ENCODE results near the gene MAP6. TPM values are rescaled to one million over a fixed set of nuclear protein-coding genes. Genes with fewer than 3 reads are reported as not detected.

Gene MAP6
- total and polyA plus RNA-seq, 2 experiments from 2014 or later, result 0.31 to 1.2 TPM

- Mint-ChIP-seq H3K27ac (no peak overlapping the region), H3K9me3 (no peaks in the 10 kb centered on the region), H3K27me3 (ENCODE audit: insufficient read depth, low read depth, poor library complexity) (peaks cover 32% of the 10 kb centered on the region), H3K36me3 (ENCODE audit: low read depth) (peaks cover 88% of the 10 kb centered on the region), H3K4me1 (peaks cover 26% of the 10 kb centered on the region), H3K4me3 (no peak overlapping the region)
- H3K27me3 ChIP-seq (ENCODE audit: insufficient read depth), result no peaks in the 10 kb centered on the region
- TF ChIP-seq, protein P1, sequence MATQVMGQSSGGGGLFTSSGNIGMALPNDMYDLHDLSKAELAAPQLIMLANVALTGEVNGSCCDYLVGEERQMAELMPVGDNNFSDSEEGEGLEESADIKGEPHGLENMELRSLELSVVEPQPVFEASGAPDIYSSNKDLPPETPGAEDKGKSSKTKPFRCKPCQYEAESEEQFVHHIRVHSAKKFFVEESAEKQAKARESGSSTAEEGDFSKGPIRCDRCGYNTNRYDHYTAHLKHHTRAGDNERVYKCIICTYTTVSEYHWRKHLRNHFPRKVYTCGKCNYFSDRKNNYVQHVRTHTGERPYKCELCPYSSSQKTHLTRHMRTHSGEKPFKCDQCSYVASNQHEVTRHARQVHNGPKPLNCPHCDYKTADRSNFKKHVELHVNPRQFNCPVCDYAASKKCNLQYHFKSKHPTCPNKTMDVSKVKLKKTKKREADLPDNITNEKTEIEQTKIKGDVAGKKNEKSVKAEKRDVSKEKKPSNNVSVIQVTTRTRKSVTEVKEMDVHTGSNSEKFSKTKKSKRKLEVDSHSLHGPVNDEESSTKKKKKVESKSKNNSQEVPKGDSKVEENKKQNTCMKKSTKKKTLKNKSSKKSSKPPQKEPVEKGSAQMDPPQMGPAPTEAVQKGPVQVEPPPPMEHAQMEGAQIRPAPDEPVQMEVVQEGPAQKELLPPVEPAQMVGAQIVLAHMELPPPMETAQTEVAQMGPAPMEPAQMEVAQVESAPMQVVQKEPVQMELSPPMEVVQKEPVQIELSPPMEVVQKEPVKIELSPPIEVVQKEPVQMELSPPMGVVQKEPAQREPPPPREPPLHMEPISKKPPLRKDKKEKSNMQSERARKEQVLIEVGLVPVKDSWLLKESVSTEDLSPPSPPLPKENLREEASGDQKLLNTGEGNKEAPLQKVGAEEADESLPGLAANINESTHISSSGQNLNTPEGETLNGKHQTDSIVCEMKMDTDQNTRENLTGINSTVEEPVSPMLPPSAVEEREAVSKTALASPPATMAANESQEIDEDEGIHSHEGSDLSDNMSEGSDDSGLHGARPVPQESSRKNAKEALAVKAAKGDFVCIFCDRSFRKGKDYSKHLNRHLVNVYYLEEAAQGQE (IDR thresholded peaks at IDR 0.05; ENCODE audit: unreplicated experiment), result no peak
- TF ChIP-seq JUNB (IDR thresholded peaks at IDR 0.05; ENCODE audit: unreplicated experiment) (no peak), CREB1 (CRISPR knock-in tag; IDR thresholded peaks at IDR 0.05; ENCODE audit: low read depth) (no peak), NANOG (IDR thresholded peaks at IDR 0.05; ENCODE audit: borderline replicate concordance) (no peak), EZH2phosphoT487 (IDR thresholded peaks at IDR 0.05; ENCODE audit: unreplicated experiment) (no peak)
- no peak overlapping the region for H3K4me2 ChIP-seq
- no peak overlapping the region for H3K4me3 ChIP-seq
- ATAC-seq (no peak), DNase-seq (ENCODE audit: low spot score) (no peak)
- peaks cover 62% of the 10 kb centered on the region for H3K79me2 ChIP-seq (replicated peaks; ENCODE audit: insufficient read depth)
- peaks cover 34% of the 10 kb centered on the region for H4K20me1 ChIP-seq (replicated peaks; ENCODE audit: insufficient read depth)
- H3F3A ChIP-seq (replicated peaks; ENCODE audit: low read depth), result peaks cover 22% of the 10 kb centered on the region
- peaks cover 48% of the 10 kb centered on the region for H3K36me3 ChIP-seq (ENCODE audit: insufficient read depth)
- H3K27ac ChIP-seq (ENCODE audit: low read depth), result no peak overlapping the region
- no peak overlapping the region for H2AFZ ChIP-seq
- peaks cover 23% of the 10 kb centered on the region for H3K4me1 ChIP-seq (ENCODE audit: insufficient read depth)
- no peaks in the 10 kb centered on the region for H3K9me2 ChIP-seq (ENCODE audit: insufficient read depth)
These were observed 102.0 kb downstream of the MAP6 start for GRCh38 chr11:75566763-75567279.

- ATAC-seq, result no peak
- TF ChIP-seq STAT1 (IDR thresholded peaks at IDR 0.05; ENCODE audit: unreplicated experiment) (no peak), JUNB (IDR thresholded peaks at IDR 0.05; ENCODE audit: unreplicated experiment) (no peak), ZNF331 (CRISPR knock-in tag; IDR thresholded peaks at IDR 0.05; ENCODE audit: low read depth) (no peak), CREB1 (CRISPR knock-in tag; IDR thresholded peaks at IDR 0.05; ENCODE audit: low read depth) (no peak), ETS1 (IDR thresholded peaks at IDR 0.05) (no peak)
- TF ChIP-seq, protein P2, sequence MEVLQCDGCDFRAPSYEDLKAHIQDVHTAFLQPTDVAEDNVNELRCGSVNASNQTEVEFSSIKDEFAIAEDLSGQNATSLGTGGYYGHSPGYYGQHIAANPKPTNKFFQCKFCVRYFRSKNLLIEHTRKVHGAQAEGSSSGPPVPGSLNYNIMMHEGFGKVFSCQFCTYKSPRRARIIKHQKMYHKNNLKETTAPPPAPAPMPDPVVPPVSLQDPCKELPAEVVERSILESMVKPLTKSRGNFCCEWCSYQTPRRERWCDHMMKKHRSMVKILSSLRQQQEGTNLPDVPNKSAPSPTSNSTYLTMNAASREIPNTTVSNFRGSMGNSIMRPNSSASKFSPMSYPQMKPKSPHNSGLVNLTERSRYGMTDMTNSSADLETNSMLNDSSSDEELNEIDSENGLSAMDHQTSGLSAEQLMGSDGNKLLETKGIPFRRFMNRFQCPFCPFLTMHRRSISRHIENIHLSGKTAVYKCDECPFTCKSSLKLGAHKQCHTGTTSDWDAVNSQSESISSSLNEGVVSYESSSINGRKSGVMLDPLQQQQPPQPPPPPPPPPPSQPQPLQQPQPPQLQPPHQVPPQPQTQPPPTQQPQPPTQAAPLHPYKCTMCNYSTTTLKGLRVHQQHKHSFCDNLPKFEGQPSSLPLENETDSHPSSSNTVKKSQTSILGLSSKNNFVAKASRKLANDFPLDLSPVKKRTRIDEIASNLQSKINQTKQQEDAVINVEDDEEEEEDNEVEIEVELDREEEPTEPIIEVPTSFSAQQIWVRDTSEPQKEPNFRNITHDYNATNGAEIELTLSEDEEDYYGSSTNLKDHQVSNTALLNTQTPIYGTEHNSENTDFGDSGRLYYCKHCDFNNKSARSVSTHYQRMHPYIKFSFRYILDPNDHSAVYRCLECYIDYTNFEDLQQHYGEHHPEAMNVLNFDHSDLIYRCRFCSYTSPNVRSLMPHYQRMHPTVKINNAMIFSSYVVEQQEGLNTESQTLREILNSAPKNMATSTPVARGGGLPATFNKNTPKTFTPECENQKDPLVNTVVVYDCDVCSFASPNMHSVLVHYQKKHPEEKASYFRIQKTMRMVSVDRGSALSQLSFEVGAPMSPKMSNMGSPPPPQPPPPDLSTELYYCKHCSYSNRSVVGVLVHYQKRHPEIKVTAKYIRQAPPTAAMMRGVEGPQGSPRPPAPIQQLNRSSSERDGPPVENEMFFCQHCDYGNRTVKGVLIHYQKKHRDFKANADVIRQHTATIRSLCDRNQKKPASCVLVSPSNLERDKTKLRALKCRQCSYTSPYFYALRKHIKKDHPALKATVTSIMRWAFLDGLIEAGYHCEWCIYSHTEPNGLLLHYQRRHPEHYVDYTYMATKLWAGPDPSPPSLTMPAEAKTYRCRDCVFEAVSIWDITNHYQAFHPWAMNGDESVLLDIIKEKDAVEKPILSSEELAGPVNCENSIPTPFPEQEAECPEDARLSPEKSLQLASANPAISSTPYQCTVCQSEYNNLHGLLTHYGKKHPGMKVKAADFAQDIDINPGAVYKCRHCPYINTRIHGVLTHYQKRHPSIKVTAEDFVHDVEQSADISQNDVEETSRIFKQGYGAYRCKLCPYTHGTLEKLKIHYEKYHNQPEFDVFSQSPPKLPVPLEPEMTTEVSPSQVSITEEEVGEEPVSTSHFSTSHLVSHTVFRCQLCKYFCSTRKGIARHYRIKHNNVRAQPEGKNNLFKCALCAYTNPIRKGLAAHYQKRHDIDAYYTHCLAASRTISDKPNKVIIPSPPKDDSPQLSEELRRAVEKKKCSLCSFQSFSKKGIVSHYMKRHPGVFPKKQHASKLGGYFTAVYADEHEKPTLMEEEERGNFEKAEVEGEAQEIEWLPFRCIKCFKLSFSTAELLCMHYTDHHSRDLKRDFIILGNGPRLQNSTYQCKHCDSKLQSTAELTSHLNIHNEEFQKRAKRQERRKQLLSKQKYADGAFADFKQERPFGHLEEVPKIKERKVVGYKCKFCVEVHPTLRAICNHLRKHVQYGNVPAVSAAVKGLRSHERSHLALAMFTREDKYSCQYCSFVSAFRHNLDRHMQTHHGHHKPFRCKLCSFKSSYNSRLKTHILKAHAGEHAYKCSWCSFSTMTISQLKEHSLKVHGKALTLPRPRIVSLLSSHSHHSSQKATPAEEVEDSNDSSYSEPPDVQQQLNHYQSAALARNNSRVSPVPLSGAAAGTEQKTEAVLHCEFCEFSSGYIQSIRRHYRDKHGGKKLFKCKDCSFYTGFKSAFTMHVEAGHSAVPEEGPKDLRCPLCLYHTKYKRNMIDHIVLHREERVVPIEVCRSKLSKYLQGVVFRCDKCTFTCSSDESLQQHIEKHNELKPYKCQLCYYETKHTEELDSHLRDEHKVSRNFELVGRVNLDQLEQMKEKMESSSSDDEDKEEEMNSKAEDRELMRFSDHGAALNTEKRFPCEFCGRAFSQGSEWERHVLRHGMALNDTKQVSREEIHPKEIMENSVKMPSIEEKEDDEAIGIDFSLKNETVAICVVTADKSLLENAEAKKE (CRISPR knock-in tag; IDR thresholded peaks at IDR 0.05), result no peak
These were observed 102.7 kb downstream of the MAP6 start for GRCh38 chr11:75565916-75566762.

More at GRCh38 chr11:75565916-75566762, 102.7 kb downstream of the MAP6 start:
- H3K36me3 ChIP-seq (ENCODE audit: insufficient read depth), result peaks cover 43% of the 10 kb centered on the region
- H3K27me3 ChIP-seq (ENCODE audit: insufficient read depth), result no peaks in the 10 kb centered on the region
- no peak overlapping the region for H2AFZ ChIP-seq
- Mint-ChIP-seq H3K4me3 (peak overlapping the region; percentile 97; the same call in 1 of the 3 replicates), H3K27me3 (ENCODE audit: insufficient read depth, low read depth, poor library complexity) (peaks cover 32% of the 10 kb centered on the region), H3K4me1 (peaks cover 31% of the 10 kb centered on the region), H3K27ac (peak overlapping the region; percentile 85), H3K9me3 (no peaks in the 10 kb centered on the region), H3K36me3 (ENCODE audit: low read depth) (peaks cover 81% of the 10 kb centered on the region)
- H3K4me1 ChIP-seq (ENCODE audit: insufficient read depth), result peaks cover 28% of the 10 kb centered on the region
- no peaks in the 10 kb centered on the region for H3K9me2 ChIP-seq (ENCODE audit: insufficient read depth)
- peak overlapping the region; percentile 98; the same call in 1 of the 2 replicates for H3K4me3 ChIP-seq
- H3K4me2 ChIP-seq, result peak overlapping the region; percentile 86; the same call in 1 of the 2 replicates
- H4K20me1 ChIP-seq (replicated peaks; ENCODE audit: insufficient read depth), result peaks cover 34% of the 10 kb centered on the region
- DNase-seq (ENCODE audit: low spot score), result no peak
- peaks cover 21% of the 10 kb centered on the region for H3F3A ChIP-seq (replicated peaks; ENCODE audit: low read depth)
- peaks cover 69% of the 10 kb centered on the region for H3K79me2 ChIP-seq (replicated peaks; ENCODE audit: insufficient read depth)
- peak overlapping the region; percentile 81 for H3K27ac ChIP-seq (ENCODE audit: low read depth)
